ENCODE measurements around the gene KDM4C. TPM values are rescaled to one million over a fixed set of nuclear protein-coding genes. Genes with fewer than 3 reads are reported as not detected.
"Not testable (repeated sequence)": the region's sequence is repeated elsewhere in the genome, so short reads cannot be mapped to it uniquely, and the experiment has no call there.

Gene KDM4C
- total RNA-seq, 1 experiment from 2014 or later: 16.2 TPM

DNA sequence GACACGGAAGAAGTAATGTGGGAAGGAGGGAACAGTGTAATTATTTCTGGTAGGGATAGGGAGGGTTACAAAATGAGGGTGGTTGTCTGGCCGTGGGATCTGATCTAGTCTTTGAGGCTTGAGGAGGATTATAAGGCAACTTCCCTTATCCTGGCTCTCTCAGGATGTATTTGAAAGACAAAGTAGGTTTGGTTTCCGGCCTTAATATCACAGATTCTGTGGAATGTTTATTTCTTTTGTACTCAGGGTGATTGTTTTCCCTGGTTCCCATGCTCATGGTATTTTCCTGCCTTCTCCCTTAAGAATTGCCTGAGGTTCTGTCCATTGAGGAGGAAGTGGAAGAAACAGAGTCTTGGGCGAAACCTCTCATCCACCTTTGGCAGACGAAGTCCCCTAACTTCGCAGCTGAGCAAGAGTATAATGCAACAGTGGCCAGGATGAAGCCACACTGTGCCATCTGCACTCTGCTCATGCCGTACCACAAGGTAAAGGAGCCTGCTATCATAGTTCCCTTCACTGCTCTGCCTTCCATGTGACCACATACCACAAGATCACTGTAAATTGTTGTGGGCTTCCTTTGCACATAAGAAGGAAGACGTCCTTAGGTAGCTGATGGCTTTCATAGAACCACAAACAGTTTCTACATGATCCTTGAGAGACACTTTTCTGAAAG is 253.8 kb downstream of the KDM4C start:
- H3K9me3 Mint-ChIP-seq (ENCODE audit: low read depth, unreplicated experiment): no peaks in the 10 kb centered on the region
- TF ChIP-seq, protein P1, sequence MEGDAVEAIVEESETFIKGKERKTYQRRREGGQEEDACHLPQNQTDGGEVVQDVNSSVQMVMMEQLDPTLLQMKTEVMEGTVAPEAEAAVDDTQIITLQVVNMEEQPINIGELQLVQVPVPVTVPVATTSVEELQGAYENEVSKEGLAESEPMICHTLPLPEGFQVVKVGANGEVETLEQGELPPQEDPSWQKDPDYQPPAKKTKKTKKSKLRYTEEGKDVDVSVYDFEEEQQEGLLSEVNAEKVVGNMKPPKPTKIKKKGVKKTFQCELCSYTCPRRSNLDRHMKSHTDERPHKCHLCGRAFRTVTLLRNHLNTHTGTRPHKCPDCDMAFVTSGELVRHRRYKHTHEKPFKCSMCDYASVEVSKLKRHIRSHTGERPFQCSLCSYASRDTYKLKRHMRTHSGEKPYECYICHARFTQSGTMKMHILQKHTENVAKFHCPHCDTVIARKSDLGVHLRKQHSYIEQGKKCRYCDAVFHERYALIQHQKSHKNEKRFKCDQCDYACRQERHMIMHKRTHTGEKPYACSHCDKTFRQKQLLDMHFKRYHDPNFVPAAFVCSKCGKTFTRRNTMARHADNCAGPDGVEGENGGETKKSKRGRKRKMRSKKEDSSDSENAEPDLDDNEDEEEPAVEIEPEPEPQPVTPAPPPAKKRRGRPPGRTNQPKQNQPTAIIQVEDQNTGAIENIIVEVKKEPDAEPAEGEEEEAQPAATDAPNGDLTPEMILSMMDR (IDR thresholded peaks at IDR 0.05; ENCODE audit: unreplicated experiment): no peak
- H3K27ac Mint-ChIP-seq (ENCODE audit: unreplicated experiment): no peak overlapping the region
- no peak for DNase-seq
- no peak overlapping the region for H3K4me3 Mint-ChIP-seq (ENCODE audit: low read depth, unreplicated experiment)
- no TSS peak for BruUV-seq (replicated peaks)
- no peaks in the 10 kb centered on the region for H3K36me3 Mint-ChIP-seq (ENCODE audit: insufficient read depth, unreplicated experiment)
- H3K27me3 Mint-ChIP-seq (ENCODE audit: unreplicated experiment): no peaks in the 10 kb centered on the region
- intact Hi-C loops (cut with micrococcal nuclease; ENCODE audit: unreplicated experiment): no loop called here
- CTCF ChIA-PET: no interaction called here
- no peaks in the 10 kb centered on the region for H3K4me1 Mint-ChIP-seq (ENCODE audit: low read depth, unreplicated experiment)

DNA sequence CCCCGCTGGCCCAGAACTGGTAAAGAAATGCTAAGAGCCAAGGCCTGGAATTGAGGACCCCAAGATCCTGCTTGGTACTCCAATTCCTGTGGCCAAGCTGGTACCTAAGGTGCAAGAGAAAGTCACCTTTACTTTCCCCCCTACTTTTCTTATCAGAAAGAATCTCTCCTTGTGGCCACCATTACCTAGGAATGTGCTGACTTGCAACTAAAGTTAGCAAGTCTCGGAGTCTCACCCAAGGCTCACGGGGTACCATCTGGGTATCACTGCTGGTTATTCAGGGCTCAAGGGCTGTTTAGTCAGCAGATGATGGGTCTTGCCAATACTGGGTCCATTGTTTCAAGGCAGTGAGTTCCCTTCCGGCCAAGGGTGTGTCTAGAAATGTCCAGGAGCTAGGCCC is 270.2 kb downstream of the KDM4C start:
- no TSS peak for BruUV-seq (replicated peaks)
- CTCF ChIA-PET: no interaction called here
- no peak overlapping the region for H3K27ac Mint-ChIP-seq (ENCODE audit: unreplicated experiment)
- H3K27me3 Mint-ChIP-seq (ENCODE audit: unreplicated experiment): no peaks in the 10 kb centered on the region
- H3K4me1 Mint-ChIP-seq (ENCODE audit: low read depth, unreplicated experiment): no peaks in the 10 kb centered on the region
- no peaks in the 10 kb centered on the region for H3K9me3 Mint-ChIP-seq (ENCODE audit: low read depth, unreplicated experiment)
- no peak for DNase-seq
- intact Hi-C loops (cut with micrococcal nuclease; ENCODE audit: unreplicated experiment): no loop called here
- no peaks in the 10 kb centered on the region for H3K36me3 Mint-ChIP-seq (ENCODE audit: insufficient read depth, unreplicated experiment)
- H3K4me3 Mint-ChIP-seq (ENCODE audit: low read depth, unreplicated experiment): no peak overlapping the region
- TF ChIP-seq, protein P1 (IDR thresholded peaks at IDR 0.05; ENCODE audit: unreplicated experiment): no peak

DNA sequence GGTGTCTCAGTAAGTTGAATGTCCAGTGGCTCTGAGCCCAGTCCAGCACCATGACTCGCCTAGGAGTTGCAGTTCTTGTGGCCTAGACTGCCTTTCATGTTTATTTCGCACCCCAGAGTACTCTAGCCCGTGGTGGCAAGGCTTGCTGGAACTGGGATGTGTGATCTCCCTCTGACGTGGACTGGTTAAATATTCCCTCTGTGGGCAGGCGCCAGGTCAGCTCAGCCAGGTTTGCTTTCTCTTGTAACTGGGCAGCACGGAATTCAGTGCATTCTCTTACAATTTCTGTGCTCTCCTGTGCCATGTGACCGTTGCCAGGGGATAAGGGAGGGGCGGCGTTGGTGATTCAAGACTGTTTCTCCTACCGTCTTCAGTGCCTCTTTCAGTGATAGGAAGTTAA is 270.8 kb downstream of the KDM4C start:
- TF ChIP-seq, protein P1 (IDR thresholded peaks at IDR 0.05; ENCODE audit: unreplicated experiment): no peak
- H3K27ac Mint-ChIP-seq (ENCODE audit: unreplicated experiment): no peak overlapping the region
- H3K9me3 Mint-ChIP-seq (ENCODE audit: low read depth, unreplicated experiment): no peaks in the 10 kb centered on the region
- no peaks in the 10 kb centered on the region for H3K4me1 Mint-ChIP-seq (ENCODE audit: low read depth, unreplicated experiment)
- BruUV-seq (replicated peaks): no TSS peak
- H3K36me3 Mint-ChIP-seq (ENCODE audit: insufficient read depth, unreplicated experiment): no peaks in the 10 kb centered on the region
- H3K27me3 Mint-ChIP-seq (ENCODE audit: unreplicated experiment): no peaks in the 10 kb centered on the region
- CTCF ChIA-PET: interaction anchor here (0.7 kb wide), 1 partner anchor 324 kb away, joined by 3 read pairs; no protein-coding TSS in a partner anchor
- no peak overlapping the region for H3K4me3 Mint-ChIP-seq (ENCODE audit: low read depth, unreplicated experiment)
- intact Hi-C loops (cut with micrococcal nuclease; ENCODE audit: unreplicated experiment): no loop called here
- no peak for DNase-seq

DNA sequence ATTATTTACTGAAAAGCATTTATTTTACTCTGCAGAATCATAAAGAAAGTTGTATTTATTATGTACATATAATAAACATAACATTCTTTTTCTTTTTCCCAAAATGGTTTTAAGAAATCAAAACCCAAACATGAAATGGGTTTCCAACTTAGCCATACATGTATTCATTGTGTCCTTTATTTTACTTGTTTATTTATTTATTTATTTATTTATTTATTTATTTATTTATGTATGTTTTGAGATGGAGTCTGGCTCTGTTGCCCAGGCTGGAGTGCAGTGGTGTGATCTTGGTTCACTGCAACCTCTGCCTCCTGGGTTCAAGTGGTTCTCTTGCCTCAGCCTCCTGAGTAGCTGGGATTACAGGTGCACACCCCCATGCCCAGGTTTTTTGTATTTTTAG is 273.2 kb downstream of the KDM4C start:
- H3K27me3 Mint-ChIP-seq (ENCODE audit: unreplicated experiment): not testable (repeated sequence)

More for the DNA sequence above, 273.2 kb downstream of the KDM4C start:
- H3K27ac Mint-ChIP-seq (ENCODE audit: unreplicated experiment); CTCF ChIA-PET; H3K9me3 Mint-ChIP-seq (ENCODE audit: low read depth, unreplicated experiment); DNase-seq; intact Hi-C loops (cut with micrococcal nuclease; ENCODE audit: unreplicated experiment); BruUV-seq (replicated peaks); H3K4me1 Mint-ChIP-seq (ENCODE audit: low read depth, unreplicated experiment); H3K4me3 Mint-ChIP-seq (ENCODE audit: low read depth, unreplicated experiment); H3K36me3 Mint-ChIP-seq (ENCODE audit: insufficient read depth, unreplicated experiment): not testable (repeated sequence)
